IPS-18c (cell line): Measurements from ENCODE around the gene ERICH2.

Experiments used
- H3K4me3 ChIP-seq: 2 replicates; pipeline ENCODE4 v1.7.0; 2013; ENCODE audit warnings: low read depth, mild to moderate bottlenecking, low read length, moderate library complexity; ENCODE audit not compliant: insufficient read depth
- H3K9me3 ChIP-seq: one replicate; pipeline ENCODE4 v1.6.1; 2013; ENCODE audit warnings: mild to moderate bottlenecking, low read length, moderate library complexity; ENCODE audit not compliant: control insufficient read depth, insufficient read depth

ERICH2 gene

GRCh38 chr2:170812710-170813600 is 42.8 kb downstream of the ERICH2 start:
- peak overlapping the region; percentile 54 for H3K4me3 ChIP-seq
- no peaks in the 10 kb centered on the region for H3K9me3 ChIP-seq

GRCh38 chr2:170813611-170814532 is 43.7 kb downstream of the ERICH2 start:
- H3K9me3 ChIP-seq: no peaks in the 10 kb centered on the region
- H3K4me3 ChIP-seq: peak overlapping the region; percentile 54

GRCh38 chr2:170814533-170815230 is 44.5 kb downstream of the ERICH2 start:
- H3K4me3 ChIP-seq: peak overlapping the region; percentile 52

GRCh38 chr2:170815311-170815710 is 45.1 kb downstream of the ERICH2 start:
- peak overlapping the region; percentile 52 for H3K4me3 ChIP-seq

More at GRCh38 chr2:170814533-170815230, 44.5 kb downstream of the ERICH2 start:
- H3K9me3 ChIP-seq: peaks cover 2% of the 10 kb centered on the region

GRCh38 chr2:170815746-170816503 is 45.7 kb downstream of the ERICH2 start:
- peaks cover 2% of the 10 kb centered on the region for H3K9me3 ChIP-seq
- peak overlapping the region; percentile 59 for H3K4me3 ChIP-seq

More at GRCh38 chr2:170815311-170815710, 45.1 kb downstream of the ERICH2 start:
- peaks cover 2% of the 10 kb centered on the region for H3K9me3 ChIP-seq

- Histone ChIP-seq H3K4me3 (peak within 1 kb of the TSS; percentile 59), H3K9me3 (peaks cover 2% of the 10 kb centered on the region)
Observed at GRCh38 chr2:170816504-170817092, 46.4 kb downstream of the ERICH2 start, which contains the start of gene GAD1. GAD1 (plus strand) TSS chr2:170816887; CDS start chr2:170818592, 1,705 bp downstream.

- H3K4me3 ChIP-seq: peak overlapping the region; percentile 59
- peaks cover 4% of the 10 kb centered on the region for H3K9me3 ChIP-seq
Observed at GRCh38 chr2:170817093-170818035, 47.2 kb downstream of the ERICH2 start.

- peak overlapping the region; percentile 59 for H3K4me3 ChIP-seq
- peaks cover 4% of the 10 kb centered on the region for H3K9me3 ChIP-seq
Observed at GRCh38 chr2:170818036-170818751, 48.0 kb downstream of the ERICH2 start.

- H3K9me3 ChIP-seq: peaks cover 4% of the 10 kb centered on the region
- peak overlapping the region; percentile 59 for H3K4me3 ChIP-seq
Observed at GRCh38 chr2:170818752-170819470, 48.7 kb downstream of the ERICH2 start.

- H3K4me3 ChIP-seq: peak overlapping the region; percentile 20; the same call in 1 of the 2 replicates
- peaks cover 4% of the 10 kb centered on the region for H3K9me3 ChIP-seq
Observed at GRCh38 chr2:170819680-170820664, 49.8 kb downstream of the ERICH2 start.

GRCh38 chr2:170820757-170821530 is 50.8 kb downstream of the ERICH2 start:
- H3K9me3 ChIP-seq: peaks cover 4% of the 10 kb centered on the region
- peak overlapping the region; percentile 16; the same call in 1 of the 2 replicates for H3K4me3 ChIP-seq

- Histone ChIP-seq H3K4me3 (peak overlapping the region; percentile 63; the same call in 1 of the 2 replicates), H3K9me3 (peaks cover 4% of the 10 kb centered on the region)
Observed at GRCh38 chr2:170821531-170822289, 51.5 kb downstream of the ERICH2 start.
